ENCODE measurements around the gene TEX52. TPM values are rescaled to one million over a fixed set of nuclear protein-coding genes. Genes with fewer than 3 reads are reported as not detected.

The TEX52 gene
- total RNA-seq, 4 donors from 2014 or later, result not detected

DNA sequence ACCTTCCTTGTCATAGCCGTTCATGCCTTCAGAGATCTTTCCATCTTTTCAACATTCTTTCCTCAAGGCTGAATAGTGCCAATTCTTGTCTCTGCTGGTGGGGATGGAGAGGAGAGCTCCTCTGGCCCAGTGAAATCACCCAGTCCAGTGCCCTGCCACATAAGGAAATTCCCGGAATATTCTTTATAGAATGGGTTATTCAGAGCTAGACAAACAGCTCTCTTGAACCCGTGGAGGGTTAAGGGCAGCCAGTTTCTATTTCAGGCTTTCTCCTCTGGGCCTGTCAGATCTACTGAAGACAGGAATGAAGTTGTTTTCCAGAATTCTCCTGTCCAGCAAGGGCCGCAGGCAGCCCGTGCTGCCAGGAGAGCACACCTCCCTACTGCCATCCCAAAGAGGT lies 13.9 kb downstream of the TEX52 start:
- 79% methylated on average over 5 of the region's 5 CpGs for WGBS
- TF ChIP-seq POLR2AphosphoS5 (IDR thresholded peaks at IDR 0.05), result no peak
- no peak for TF ChIP-seq EP300 (IDR thresholded peaks at IDR 0.05)
- TF ChIP-seq, protein P1, sequence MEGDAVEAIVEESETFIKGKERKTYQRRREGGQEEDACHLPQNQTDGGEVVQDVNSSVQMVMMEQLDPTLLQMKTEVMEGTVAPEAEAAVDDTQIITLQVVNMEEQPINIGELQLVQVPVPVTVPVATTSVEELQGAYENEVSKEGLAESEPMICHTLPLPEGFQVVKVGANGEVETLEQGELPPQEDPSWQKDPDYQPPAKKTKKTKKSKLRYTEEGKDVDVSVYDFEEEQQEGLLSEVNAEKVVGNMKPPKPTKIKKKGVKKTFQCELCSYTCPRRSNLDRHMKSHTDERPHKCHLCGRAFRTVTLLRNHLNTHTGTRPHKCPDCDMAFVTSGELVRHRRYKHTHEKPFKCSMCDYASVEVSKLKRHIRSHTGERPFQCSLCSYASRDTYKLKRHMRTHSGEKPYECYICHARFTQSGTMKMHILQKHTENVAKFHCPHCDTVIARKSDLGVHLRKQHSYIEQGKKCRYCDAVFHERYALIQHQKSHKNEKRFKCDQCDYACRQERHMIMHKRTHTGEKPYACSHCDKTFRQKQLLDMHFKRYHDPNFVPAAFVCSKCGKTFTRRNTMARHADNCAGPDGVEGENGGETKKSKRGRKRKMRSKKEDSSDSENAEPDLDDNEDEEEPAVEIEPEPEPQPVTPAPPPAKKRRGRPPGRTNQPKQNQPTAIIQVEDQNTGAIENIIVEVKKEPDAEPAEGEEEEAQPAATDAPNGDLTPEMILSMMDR (IDR thresholded peaks at IDR 0.05), result no peak
- no peak for TF ChIP-seq POLR2A (IDR thresholded peaks at IDR 0.05)
- Histone ChIP-seq H3K9me3 (no peaks in the 10 kb centered on the region), H3K4me3 (no peak overlapping the region), H3K36me3 (peaks cover 29% of the 10 kb centered on the region), H3K27ac (no peak overlapping the region), H3K27me3 (no peaks in the 10 kb centered on the region), H3K4me1 (peaks cover 3% of the 10 kb centered on the region)
- DNase-seq (ENCODE audit: low spot score in 2 of 2), result no peak

DNA sequence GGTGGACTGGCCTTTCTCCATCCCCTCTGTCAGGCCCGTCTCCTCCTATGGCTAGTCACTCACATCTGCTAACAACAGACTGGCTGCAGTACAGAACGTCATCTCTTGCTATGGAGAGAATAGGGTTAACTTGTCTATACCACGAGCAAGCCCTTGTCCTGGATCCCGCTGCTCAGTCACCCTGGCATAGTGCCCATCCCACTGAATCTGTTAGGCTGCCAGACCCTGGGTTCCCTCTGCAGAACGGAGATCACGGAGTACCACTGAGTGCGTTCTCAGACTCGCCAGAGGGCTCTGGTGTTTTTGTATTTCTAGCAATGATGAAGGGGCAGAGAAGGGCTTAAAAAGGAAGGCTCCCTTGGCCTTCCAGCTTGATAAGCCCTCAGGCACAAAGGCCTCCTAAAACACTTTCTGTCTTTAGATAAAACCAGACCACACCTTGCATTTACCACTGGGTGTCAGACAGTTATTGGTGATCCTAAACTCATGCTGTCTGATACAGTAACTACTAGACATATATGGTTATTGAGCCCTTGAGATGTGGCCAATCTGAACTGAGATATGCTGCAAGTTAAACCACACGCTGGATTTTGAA lies 15.7 kb downstream of the TEX52 start:
- no peak for DNase-seq (ENCODE audit: low spot score in 2 of 2)
- Histone ChIP-seq H3K4me3 (no peak overlapping the region), H3K27me3 (no peaks in the 10 kb centered on the region), H3K27ac (no peak overlapping the region), H3K4me1 (peaks cover 3% of the 10 kb centered on the region), H3K36me3 (peaks cover 29% of the 10 kb centered on the region), H3K9me3 (no peaks in the 10 kb centered on the region)
- WGBS, result 56% methylated on average over 9 of the region's 9 CpGs
- TF ChIP-seq POLR2AphosphoS5 (IDR thresholded peaks at IDR 0.05) (no peak), EP300 (IDR thresholded peaks at IDR 0.05) (no peak), POLR2A (IDR thresholded peaks at IDR 0.05) (no peak)
- TF ChIP-seq, protein P1 (IDR thresholded peaks at IDR 0.05), result no peak

DNA sequence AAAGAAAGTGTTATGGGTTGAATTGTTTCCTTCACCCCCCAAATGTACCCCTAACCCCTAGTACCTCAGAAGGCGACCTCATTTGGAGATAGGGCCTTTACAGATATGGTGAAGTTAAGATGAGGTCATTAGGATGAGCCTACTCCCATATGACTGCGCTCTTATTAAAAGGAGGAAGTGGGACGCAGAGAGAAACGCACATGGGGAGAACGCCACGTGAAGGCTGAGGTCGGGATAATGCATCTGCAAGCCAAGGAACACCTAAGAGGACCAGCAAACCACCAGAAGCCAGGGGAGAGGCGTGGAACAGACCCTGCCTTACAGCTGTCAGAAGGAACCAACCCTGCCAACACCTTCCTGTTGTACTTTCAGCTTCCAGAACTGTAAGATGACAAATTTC lies 20.3 kb downstream of the TEX52 start:
- Histone ChIP-seq H3K36me3 (peaks cover 13% of the 10 kb centered on the region), H3K4me1 (peaks cover 27% of the 10 kb centered on the region), H3K4me3 (no peak overlapping the region), H3K27ac (no peak overlapping the region), H3K9me3 (no peaks in the 10 kb centered on the region), H3K27me3 (no peaks in the 10 kb centered on the region)
- no peak for DNase-seq (ENCODE audit: low spot score in 2 of 2)
- TF ChIP-seq POLR2AphosphoS5 (IDR thresholded peaks at IDR 0.05) (no peak), EP300 (IDR thresholded peaks at IDR 0.05) (no peak), POLR2A (IDR thresholded peaks at IDR 0.05) (no peak)
- TF ChIP-seq, protein P1 (IDR thresholded peaks at IDR 0.05), result no peak
- WGBS, result 84% methylated on average over 8 of the region's 8 CpGs

DNA sequence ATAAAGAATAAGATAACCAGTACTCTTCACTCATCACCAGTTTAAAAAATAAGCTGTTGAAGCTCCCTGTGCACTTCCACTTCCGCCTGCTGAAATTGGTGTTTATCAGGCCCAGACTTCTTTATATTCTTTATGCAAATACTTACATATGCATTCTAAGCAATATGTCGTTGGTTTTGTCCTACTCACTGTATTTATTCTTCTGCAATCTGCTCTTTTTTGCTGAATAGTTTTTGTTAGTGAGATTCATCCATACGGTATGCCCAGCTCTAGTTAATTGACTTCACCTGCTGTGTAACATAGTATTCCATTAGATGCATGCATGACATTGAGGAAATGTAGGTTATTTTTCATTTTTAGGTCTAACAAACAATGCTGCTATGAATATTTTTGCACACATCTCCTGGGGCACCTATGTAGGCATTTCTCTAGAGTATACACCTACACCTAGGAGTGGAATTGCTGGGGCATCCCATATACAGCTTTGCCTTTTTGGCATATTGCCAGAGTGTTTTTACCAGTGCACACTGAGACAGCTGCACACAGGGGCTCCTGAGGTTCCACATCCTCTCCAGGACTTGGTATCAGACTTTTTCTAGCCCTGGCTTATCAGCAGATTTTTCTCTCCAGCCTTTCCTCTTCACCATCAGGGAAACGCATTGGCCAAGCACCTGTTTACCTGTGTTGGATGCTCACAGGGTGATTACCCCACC lies 21.0 kb downstream of the TEX52 start:
- Histone ChIP-seq H3K36me3 (peaks cover 20% of the 10 kb centered on the region), H3K4me1 (peaks cover 27% of the 10 kb centered on the region), H3K27me3 (no peaks in the 10 kb centered on the region), H3K9me3 (no peaks in the 10 kb centered on the region), H3K4me3 (no peak overlapping the region), H3K27ac (no peak overlapping the region)
- 70% methylated on average over 4 of the region's 4 CpGs for WGBS
- no peak for TF ChIP-seq POLR2A (IDR thresholded peaks at IDR 0.05)
- no peak for TF ChIP-seq POLR2AphosphoS5 (IDR thresholded peaks at IDR 0.05)
- TF ChIP-seq EP300 (IDR thresholded peaks at IDR 0.05), result no peak
- TF ChIP-seq, protein P1 (IDR thresholded peaks at IDR 0.05), result no peak
- no peak for DNase-seq (ENCODE audit: low spot score in 2 of 2)

Data from suprapubic skin (tissue), 4 donors.